Right cardiac atrium (tissue), 5 donors: ENCODE results near the gene ADAD2. TPM values are rescaled to one million over a fixed set of nuclear protein-coding genes. Genes with fewer than 3 reads are reported as not detected.
A peak's percentile ranks its signal among the peaks of the same experiment; 100 is the strongest.

Experiments
- ATAC-seq, 2 donors: fragments of 200-7000 bp; cut with Tn5 transposase; one replicate each; pipeline versions ENCODE4 v1.8.0 to v1.9.1; 2020; ENCODE audit warnings: moderate library complexity in 2 of 2, mild to moderate bottlenecking in 1 of 2
- DNase-seq, 3 donors: peaks; one replicate each; pipeline ENCODE4 v3.0.0-alpha.2; 2020
- H3K27ac ChIP-seq: one replicate; pipeline ENCODE4 v1.5.1; 2013; ENCODE audit warnings: mild to moderate bottlenecking, low read length, control low read depth, moderate library complexity
- H3K27me3 ChIP-seq: one replicate; pipeline ENCODE4 v1.6.1; 2013; ENCODE audit not compliant: control insufficient read depth, insufficient read depth
- H3K4me1 ChIP-seq: one replicate; pipeline ENCODE4 v1.6.1; 2013; ENCODE audit warnings: low read length; ENCODE audit not compliant: control insufficient read depth, insufficient read depth
- H3K4me3 ChIP-seq: one replicate; pipeline ENCODE4 v1.5.1; 2013; ENCODE audit warnings: low read length, control low read depth
- H3K9me3 ChIP-seq: one replicate; pipeline ENCODE4 v1.6.1; 2013; ENCODE audit warnings: low read length; ENCODE audit not compliant: control insufficient read depth
- WGBS: extraction: QIAGEN DNeasy Blood & Tissue Kit; methylation state at CpG from one replicate; pipeline ENCODE4 v1.1.7; 2013; 5-methylcytosine and 5-hydroxymethylcytosine counted together
- intact Hi-C, 4 donors: fragments of 100-400 bp; cut with DNase I; formaldehyde crosslinking; loops; one replicate each; pipeline versions ENCODE4 v1.11.0 to v1.14.0; 2022 to 2023
- polyA plus RNA-seq: library from polyadenylated mRNA; stranded (reverse); fragments of 200-250 nt; gene quantifications from one replicate; pipeline ENCODE4 v1.2.3, GENCODE V29; 2013
- total RNA-seq, 4 donors: library from RNA; stranded (reverse); fragmentation: NEBNext Ultra II Directional; extraction: Animal tissue kit (Norgen Biotek cat#: 25700); gene quantifications; one replicate each; pipeline ENCODE4 v1.2.1, GENCODE V29; 2021
- donor health status: healthy with polysubstance abuse.
- donor health status: DM: no; HTN: yes; CAD: no.
- donor health status: DM: no; HTN: no; CAD: no.
- donor health status: DM: no; HTN: yes; CAD: no; lungs with severe emphysema.
- donor health status: DM: yes; HTN: yes; CAD: no.

The ADAD2 gene
- total and polyA plus RNA-seq, 5 donors = 0.38 to 2.9 (median 0.61) TPM; not detected in 1

DNA sequence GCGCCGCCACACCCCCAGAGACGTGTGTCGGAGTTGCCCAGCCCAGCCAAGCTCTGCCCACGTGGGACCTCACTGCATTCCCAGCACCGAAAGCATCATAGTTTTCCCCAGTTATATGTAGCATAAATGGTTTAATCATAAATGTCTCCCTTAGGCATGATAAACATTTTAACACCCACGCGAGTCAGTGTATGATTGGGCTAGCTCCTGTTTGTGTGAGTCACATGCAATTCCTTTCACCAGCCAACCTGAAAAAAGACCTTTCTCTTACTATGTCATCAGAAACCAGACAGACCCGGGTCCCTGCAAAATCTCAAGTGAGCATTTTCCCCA is 13.2 kb upstream of the ADAD2 start:
- Histone ChIP-seq H3K4me1 (peaks cover 7% of the 10 kb centered on the region), H3K4me3 (no peak overlapping the region), H3K9me3 (no peaks in the 10 kb centered on the region), H3K27me3 (no peaks in the 10 kb centered on the region), H3K27ac (peak overlapping the region; percentile 76)
- intact Hi-C loops = loop anchor here in 2 of 4 donors (10.0 kb wide), 3 partner anchors 93 to 223 kb away; partner anchors contain the start of gene OSGIN1 (in 1 of the 2)
- 26% methylated on average over 9 of the region's 9 CpGs for WGBS
- DNase-seq (peak in 1 of 3 donors; percentile 69), ATAC-seq (no peak)

- intact Hi-C loops = loop anchor here in 2 of 4 donors (10.0 kb wide), 3 partner anchors 93 to 223 kb away; partner anchors contain the start of gene OSGIN1 (in 1 of the 2)
These were observed 12.7 kb upstream of the ADAD2 start for GRCh38 chr16:84178146-84178765.

GRCh38 chr16:84178892-84179611 is 11.9 kb upstream of the ADAD2 start:
- intact Hi-C loops = loop anchor here in 2 of 4 donors (10.0 kb wide), 3 partner anchors 94 to 224 kb away; partner anchors contain the start of gene OSGIN1 (in 1 of the 2)
- WGBS = 88% methylated on average over 28 of the region's 28 CpGs
- Histone ChIP-seq H3K27me3 (no peaks in the 10 kb centered on the region), H3K9me3 (no peaks in the 10 kb centered on the region), H3K27ac (no peak overlapping the region), H3K4me3 (no peak overlapping the region), H3K4me1 (peaks cover 7% of the 10 kb centered on the region)
- DNase-seq (peak in 1 of 3 donors; percentile 49), ATAC-seq (no peak)

More at GRCh38 chr16:84178146-84178765, 12.7 kb upstream of the ADAD2 start:
- Histone ChIP-seq H3K27ac (no peak overlapping the region), H3K27me3 (no peaks in the 10 kb centered on the region), H3K9me3 (no peaks in the 10 kb centered on the region), H3K4me1 (peaks cover 7% of the 10 kb centered on the region), H3K4me3 (no peak overlapping the region)
- ATAC-seq (no peak), DNase-seq (no peak)
- WGBS = 75% methylated on average over 15 of the region's 15 CpGs

DNA sequence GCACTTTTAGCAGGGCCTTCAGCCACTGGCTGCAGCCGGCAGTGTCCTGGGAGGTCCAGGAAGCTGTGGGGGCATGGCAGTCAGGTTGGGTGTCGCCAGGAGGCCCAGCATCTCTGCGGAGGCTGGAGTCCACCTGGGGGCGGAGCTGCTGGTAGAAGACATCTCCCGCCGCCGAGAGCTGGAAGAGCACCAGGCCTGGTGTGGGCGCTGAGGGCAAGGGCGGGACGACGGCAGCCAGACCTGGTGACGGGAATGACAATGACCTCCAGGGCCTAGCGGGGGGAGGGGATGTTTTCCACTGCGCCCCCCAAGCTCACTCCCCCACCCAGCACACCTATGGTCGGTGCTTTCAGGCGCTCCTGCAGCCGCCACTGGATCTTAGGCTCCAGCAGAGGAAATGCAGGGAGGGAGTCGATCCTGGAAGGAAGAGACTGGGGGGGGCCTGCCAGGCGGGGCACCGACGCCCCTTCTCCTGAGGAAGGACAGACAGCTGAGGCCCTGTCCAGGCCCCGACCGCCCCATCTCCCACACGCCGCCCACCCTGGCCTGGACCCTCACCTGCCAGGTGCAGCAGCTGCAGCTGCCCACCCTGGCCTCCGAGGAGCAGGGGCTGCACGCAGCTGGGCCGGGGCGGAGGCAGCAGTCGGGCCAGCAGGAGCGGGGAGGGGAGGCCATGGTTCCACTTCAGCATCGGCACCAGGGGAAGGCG is 11.2 kb upstream of the ADAD2 start:
- Histone ChIP-seq H3K4me3 (no peak overlapping the region), H3K9me3 (no peaks in the 10 kb centered on the region), H3K27me3 (no peaks in the 10 kb centered on the region), H3K27ac (peak overlapping the region; percentile 2), H3K4me1 (peaks cover 7% of the 10 kb centered on the region)
- ATAC-seq = no peak
- 75% methylated on average over 33 of the region's 33 CpGs for WGBS
- peak in 2 of 3 donors; percentile 54 to 63 for DNase-seq
- intact Hi-C loops = loop anchor here in 3 of 4 donors (5.0 to 10.0 kb wide), 4 partner anchors 95 to 225 kb away; partner anchors contain the start of genes NECAB2 (in 1 of the 3) and OSGIN1 (in 1 of the 3)

- no peaks in the 10 kb centered on the region for H3K27me3 ChIP-seq
- DNase-seq = peak in 1 of 3 donors; percentile 68
- intact Hi-C loops = loop anchor here in 1 of 4 donors (5.0 kb wide), 1 partner anchor 213 kb away; the partner anchor contains the start of gene NECAB2
- ATAC-seq = no peak
- no peak overlapping the region for H3K4me3 ChIP-seq
- H3K4me1 ChIP-seq = peaks cover 3% of the 10 kb centered on the region
- WGBS = 78% methylated on average over 21 of the region's 21 CpGs
- H3K27ac ChIP-seq = peak overlapping the region; percentile 2
- no peaks in the 10 kb centered on the region for H3K9me3 ChIP-seq
These were observed 10.3 kb upstream of the ADAD2 start for GRCh38 chr16:84180519-84181140.

DNA sequence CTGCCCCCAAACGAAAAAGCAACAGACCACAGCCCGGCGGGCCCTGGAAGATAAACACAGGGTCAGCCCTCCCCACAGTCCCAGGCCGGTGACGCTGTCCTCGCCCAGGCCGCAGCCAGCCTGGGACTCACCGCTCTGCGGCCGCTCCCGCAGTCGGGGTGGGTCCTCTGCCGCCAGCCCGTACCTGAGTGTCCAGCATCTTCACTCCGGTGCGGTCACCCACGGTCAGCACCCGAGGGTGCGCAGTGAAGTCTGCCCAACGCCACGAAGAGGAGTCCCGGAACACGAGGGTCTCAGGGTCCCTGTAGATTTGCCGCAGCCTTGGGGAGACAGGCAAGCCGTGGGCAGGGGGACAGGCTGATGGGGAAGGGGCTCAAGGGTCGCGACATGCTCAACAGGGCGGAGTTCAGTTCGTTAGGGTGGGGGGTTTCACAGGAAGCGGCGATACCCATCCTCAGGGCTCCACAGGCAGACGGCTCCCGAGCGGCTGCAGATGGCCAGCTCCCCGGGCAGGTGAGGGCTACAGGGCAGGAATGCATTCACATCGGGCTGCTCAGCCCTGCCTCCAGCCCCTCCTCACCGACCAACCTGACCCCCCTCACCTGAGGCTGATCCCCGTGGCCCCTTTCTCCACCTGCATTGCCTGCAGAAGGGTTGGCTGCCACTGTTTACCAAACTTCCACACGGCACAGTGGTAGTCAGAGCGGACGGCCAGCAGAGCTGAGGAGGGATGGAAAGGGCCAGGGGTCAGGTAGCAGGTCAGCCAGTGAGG is 9.6 kb upstream of the ADAD2 start:
- WGBS = 94% methylated on average over 41 of the region's 41 CpGs
- no peaks in the 10 kb centered on the region for H3K27me3 ChIP-seq
- peaks cover 5% of the 10 kb centered on the region for H3K4me1 ChIP-seq
- no peak overlapping the region for H3K4me3 ChIP-seq
- no peaks in the 10 kb centered on the region for H3K9me3 ChIP-seq
- no peak overlapping the region for H3K27ac ChIP-seq
- intact Hi-C loops = loop anchor here in 1 of 4 donors (5.0 kb wide), 1 partner anchor 214 kb away; the partner anchor contains the start of gene NECAB2
- DNase-seq = no peak
- ATAC-seq = no peak

- Histone ChIP-seq H3K4me1 (peaks cover 5% of the 10 kb centered on the region), H3K9me3 (no peaks in the 10 kb centered on the region), H3K4me3 (no peak overlapping the region), H3K27ac (no peak overlapping the region), H3K27me3 (no peaks in the 10 kb centered on the region)
- peak in 1 of 3 donors; percentile 60 for DNase-seq
- intact Hi-C loops = loop anchor here in 1 of 4 donors (5.0 kb wide), 1 partner anchor 215 kb away; the partner anchor contains the start of gene NECAB2
- WGBS = 96% methylated on average over 18 of the region's 18 CpGs
- no peak for ATAC-seq
These were observed 8.9 kb upstream of the ADAD2 start for GRCh38 chr16:84182104-84182503.

DNA sequence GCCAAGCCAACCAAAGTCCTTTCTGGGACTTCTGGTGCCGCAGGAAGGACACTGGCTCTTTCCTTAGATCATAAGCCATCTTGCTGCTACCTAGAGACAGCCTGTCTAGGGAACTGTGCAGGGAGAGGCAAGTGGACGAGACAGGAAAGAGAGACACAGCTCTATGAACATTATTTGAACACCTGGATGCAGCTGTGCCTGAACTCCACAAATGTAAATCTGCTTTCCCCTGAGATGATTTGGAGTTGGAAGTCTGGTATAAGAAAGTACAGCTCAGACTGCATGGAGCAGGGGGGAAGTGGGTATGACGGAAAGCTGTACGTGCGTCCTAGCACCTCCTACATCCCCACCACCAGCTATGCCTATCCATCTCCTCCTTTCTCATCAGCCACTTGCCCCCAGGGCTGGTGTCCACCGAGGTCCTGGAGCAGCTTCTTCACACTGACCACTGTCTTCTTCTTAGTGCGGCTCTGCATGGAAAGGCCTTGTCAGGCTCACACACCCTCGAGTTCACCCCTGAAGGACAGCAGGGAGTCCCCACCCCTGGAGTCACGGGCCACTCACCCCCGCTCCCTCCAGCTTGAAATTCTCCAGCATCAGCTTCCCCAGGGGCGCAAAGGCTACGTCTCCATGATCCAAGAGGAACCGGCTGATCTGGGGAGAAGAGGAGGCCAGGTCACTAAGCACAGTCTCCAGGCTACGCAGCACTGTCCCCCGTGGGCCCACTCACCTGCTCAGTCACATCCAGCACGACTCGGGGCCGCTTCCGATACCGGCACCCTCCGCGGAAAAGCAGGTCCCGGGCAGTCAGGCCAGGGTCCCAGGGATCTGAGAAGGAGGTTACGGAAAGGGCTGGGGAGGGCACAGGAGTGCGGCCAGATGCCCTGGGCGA is 8.0 kb upstream of the ADAD2 start:
- Histone ChIP-seq H3K4me1 (peaks cover 2% of the 10 kb centered on the region), H3K4me3 (no peak overlapping the region), H3K9me3 (no peaks in the 10 kb centered on the region), H3K27ac (no peak overlapping the region), H3K27me3 (no peaks in the 10 kb centered on the region)
- intact Hi-C loops = loop anchor here in 1 of 4 donors (5.0 kb wide), 1 partner anchor 216 kb away; the partner anchor contains the start of gene NECAB2
- DNase-seq = no peak
- ATAC-seq = no peak
- 95% methylated on average over 26 of the region's 26 CpGs for WGBS

- Histone ChIP-seq H3K27me3 (no peaks in the 10 kb centered on the region), H3K9me3 (no peaks in the 10 kb centered on the region), H3K27ac (peak overlapping the region; percentile 87), H3K4me3 (no peak overlapping the region), H3K4me1 (peaks cover 2% of the 10 kb centered on the region)
- DNase-seq = no peak
- no peak for ATAC-seq
- WGBS = 84% methylated on average over 5 of the region's 5 CpGs
- intact Hi-C loops = loop anchor here in 1 of 4 donors (5.0 kb wide), 1 partner anchor 216 kb away; the partner anchor contains the start of gene NECAB2
These were observed 7.4 kb upstream of the ADAD2 start for GRCh38 chr16:84183572-84183875.
